Mesenchymal stem cell (in vitro differentiated cells and primary cell): ENCODE measurements around the gene RBM17.

Source experiments
- DNase-seq: peaks from one replicate; pipeline ENCODE4 v3.0.0-alpha.2; 2013
- H2AFZ ChIP-seq: one replicate; pipeline ENCODE4 v1.6.1; 2013; ENCODE audit warnings: low read depth, mild to moderate bottlenecking, control low read depth, inconsistent platforms, low read length, moderate library complexity
- H2AK5ac ChIP-seq: 2 replicates; pipeline ENCODE4 v1.6.1; 2013; ENCODE audit warnings: low read length, moderate library complexity, mild to moderate bottlenecking, inconsistent platforms; ENCODE audit not compliant: severe bottlenecking
- H2BK120ac ChIP-seq: one replicate; pipeline ENCODE4 v1.6.1; 2013; ENCODE audit warnings: low read depth, mild to moderate bottlenecking, inconsistent platforms, low read length, moderate library complexity
- H2BK12ac ChIP-seq, 2 experiments: one replicate each; pipeline ENCODE4 v1.6.1; 2013; ENCODE audit warnings: inconsistent platforms in 2 of 2, low read length in 2 of 2, mild to moderate bottlenecking in 2 of 2, moderate library complexity in 2 of 2, control low read depth in 1 of 2
- H2BK15ac ChIP-seq: one replicate; pipeline ENCODE4 v1.6.1; 2013; ENCODE audit warnings: mild to moderate bottlenecking, low read depth, inconsistent platforms; ENCODE audit not compliant: poor library complexity, severe bottlenecking
- H2BK5ac ChIP-seq: 2 replicates; pipeline ENCODE4 v1.6.1; 2013; ENCODE audit warnings: low read depth, mild to moderate bottlenecking, low read length, control low read depth, inconsistent platforms; ENCODE audit not compliant: poor library complexity, severe bottlenecking
- H3K14ac ChIP-seq, 2 experiments: one replicate each; pipeline ENCODE4 v1.6.1; 2013; ENCODE audit warnings: inconsistent platforms in 2 of 2, low read length in 2 of 2, control low read depth in 1 of 2, mild to moderate bottlenecking in 1 of 2, moderate library complexity in 1 of 2
- H3K18ac ChIP-seq, 2 experiments: one replicate each; pipeline ENCODE4 v1.6.1; 2013; ENCODE audit warnings: inconsistent platforms in 2 of 2, low read length in 2 of 2, control low read depth in 1 of 2, low read depth in 1 of 2, mild to moderate bottlenecking in 1 of 2
- H3K23ac ChIP-seq, 2 experiments: one replicate each; pipeline ENCODE4 v1.6.1; 2013; ENCODE audit warnings: inconsistent platforms in 2 of 2, low read length in 2 of 2, mild to moderate bottlenecking in 2 of 2, moderate library complexity in 2 of 2, control low read depth in 1 of 2
- H3K27ac ChIP-seq: 2 replicates; pipeline ENCODE4 v1.5.1; 2013; ENCODE audit warnings: mild to moderate bottlenecking, moderate library complexity, low read length, control low read depth, inconsistent platforms; ENCODE audit not compliant: poor library complexity, severe bottlenecking
- H3K27me3 ChIP-seq, 2 experiments: 2 replicates each; pipeline versions ENCODE4 v1.6.1 to v1.7.0; 2013; ENCODE audit warnings: low read length in 2 of 2, mild to moderate bottlenecking in 2 of 2, moderate library complexity in 2 of 2, control low read depth in 1 of 2, inconsistent platforms in 1 of 2; ENCODE audit not compliant: control insufficient read depth in 1 of 2, insufficient read depth in 1 of 2
- H3K36me3 ChIP-seq, 2 experiments: 2 replicates each; pipeline versions ENCODE4 v1.6.1 to v1.7.0; 2013; ENCODE audit warnings: low read length in 2 of 2, control low read depth in 1 of 2, inconsistent platforms in 1 of 2, low read depth in 1 of 2, mild to moderate bottlenecking in 1 of 2; ENCODE audit not compliant: insufficient read depth in 2 of 2, control insufficient read depth in 1 of 2
- H3K4ac ChIP-seq, 2 experiments: one replicate each; pipeline ENCODE4 v1.6.1; 2013; ENCODE audit warnings: inconsistent platforms in 2 of 2, low read length in 2 of 2, mild to moderate bottlenecking in 2 of 2, moderate library complexity in 2 of 2, control low read depth in 1 of 2, low read depth in 1 of 2
- H3K4me1 ChIP-seq: 2 replicates; pipeline ENCODE4 v1.6.1; 2013; ENCODE audit warnings: low read depth, low read length, control low read depth; ENCODE audit not compliant: control insufficient read depth, insufficient read depth
- H3K4me2 ChIP-seq: 2 replicates; pipeline ENCODE4 v1.6.1; 2013; ENCODE audit warnings: low read length, mild to moderate bottlenecking, inconsistent platforms; ENCODE audit not compliant: poor library complexity, severe bottlenecking
- H3K4me3 ChIP-seq, 2 experiments: 2 replicates each; pipeline versions ENCODE4 v1.5.1 to v1.7.0; 2013; ENCODE audit warnings: low read length in 2 of 2, mild to moderate bottlenecking in 2 of 2, control low read depth in 1 of 2, low read depth in 1 of 2; ENCODE audit not compliant: insufficient read depth in 1 of 2
- H3K79me1 ChIP-seq: replicated peaks from 2 replicates; pipeline ENCODE4 v1.6.1; 2013; ENCODE audit warnings: mild to moderate bottlenecking, control low read depth, low read length, inconsistent platforms; ENCODE audit not compliant: poor library complexity, severe bottlenecking
- H3K9ac ChIP-seq: 2 replicates; pipeline ENCODE4 v1.7.0; 2013; ENCODE audit warnings: mild to moderate bottlenecking, low read length, moderate library complexity
- H3K9me3 ChIP-seq: 2 replicates; pipeline ENCODE4 v1.7.0; 2013; ENCODE audit warnings: mild to moderate bottlenecking, low read length; ENCODE audit not compliant: control insufficient read depth
- H4K8ac ChIP-seq: one replicate; pipeline ENCODE4 v1.6.1; 2013; ENCODE audit warnings: inconsistent platforms, mild to moderate bottlenecking, low read length, moderate library complexity
- H4K91ac ChIP-seq: one replicate; pipeline ENCODE4 v1.6.1; 2013; ENCODE audit warnings: mild to moderate bottlenecking, low read length, inconsistent platforms
- WGBS: methylation state at CpG from one replicate; pipeline ENCODE4 v1.1.7; 2013; ENCODE audit warnings: mixed read lengths; 5-methylcytosine and 5-hydroxymethylcytosine counted together

The RBM17 gene

GRCh38 chr10:6151087-6151977 lies 62.5 kb downstream of the RBM17 start:
- no peak overlapping the region for H2BK15ac ChIP-seq
- H3K27ac ChIP-seq: no peak overlapping the region
- H2BK5ac ChIP-seq: no peak overlapping the region
- peak overlapping the region; percentile 18 for H3K9ac ChIP-seq
- peak overlapping the region in 1 of 2 experiments; percentile 64 for H2BK12ac ChIP-seq
- H3K4me1 ChIP-seq: peaks cover 11% of the 10 kb centered on the region
- peaks cover 0 to 6% of the 10 kb centered on the region in 2 experiments for H3K36me3 ChIP-seq
- H2AFZ ChIP-seq: peak overlapping the region; percentile 46
- no peaks in the 10 kb centered on the region for H3K9me3 ChIP-seq
- peak overlapping the region in 1 of 2 experiments; percentile 66 for H3K18ac ChIP-seq
- peak overlapping the region; percentile 34 for H4K91ac ChIP-seq
- H2AK5ac ChIP-seq: no peak overlapping the region
- H3K14ac ChIP-seq: peak overlapping the region in 1 of 2 experiments; percentile 83
- 44% methylated on average over 21 of the region's 22 CpGs for WGBS
- H3K4me3 ChIP-seq: no peak overlapping the region
- no peak overlapping the region for H3K4me2 ChIP-seq
- no peaks in the 10 kb centered on the region for H3K27me3 ChIP-seq
- H4K8ac ChIP-seq: peak overlapping the region; percentile 38
- DNase-seq: peak; percentile 76
- peaks cover 41% of the 10 kb centered on the region for H3K79me1 ChIP-seq
- peak overlapping the region in 1 of 2 experiments; percentile 84 for H3K4ac ChIP-seq
- no peak overlapping the region for H2BK120ac ChIP-seq
- no peak overlapping the region for H3K23ac ChIP-seq

- H3K9ac ChIP-seq: no peak overlapping the region
- no peak overlapping the region for H3K18ac ChIP-seq
- H2AFZ ChIP-seq: no peak overlapping the region
- peaks cover 4% of the 10 kb centered on the region for H3K4me1 ChIP-seq
- no peaks in the 10 kb centered on the region for H3K27me3 ChIP-seq
- H3K4me3 ChIP-seq: no peak overlapping the region
- H3K4me2 ChIP-seq: no peak overlapping the region
- DNase-seq: no peak
- peaks cover 27% of the 10 kb centered on the region for H3K79me1 ChIP-seq
- no peak overlapping the region for H4K8ac ChIP-seq
- H2AK5ac ChIP-seq: no peak overlapping the region
- no peak overlapping the region for H3K27ac ChIP-seq
- H2BK5ac ChIP-seq: no peak overlapping the region
- H3K4ac ChIP-seq: no peak overlapping the region
- H3K14ac ChIP-seq: no peak overlapping the region
- no peak overlapping the region for H2BK120ac ChIP-seq
- no peaks in the 10 kb centered on the region for H3K9me3 ChIP-seq
- no peak overlapping the region for H2BK12ac ChIP-seq
- no peaks in the 10 kb centered on the region for H3K36me3 ChIP-seq
- H3K23ac ChIP-seq: no peak overlapping the region
- peak overlapping the region; percentile 71 for H4K91ac ChIP-seq
- 99% methylated on average over 7 of the region's 7 CpGs for WGBS
- peak overlapping the region; percentile 38 for H2BK15ac ChIP-seq
These were observed 65.0 kb downstream of the RBM17 start for GRCh38 chr10:6153845-6154244.

- H3K23ac ChIP-seq: no peak overlapping the region
- H3K9ac ChIP-seq: no peak overlapping the region
- no peak overlapping the region for H2BK15ac ChIP-seq
- H3K4me3 ChIP-seq: no peak overlapping the region
- H4K8ac ChIP-seq: no peak overlapping the region
- H2AFZ ChIP-seq: no peak overlapping the region
- no peak overlapping the region for H4K91ac ChIP-seq
- no peak overlapping the region for H2AK5ac ChIP-seq
- no peak overlapping the region for H3K4ac ChIP-seq
- no peaks in the 10 kb centered on the region for H3K27me3 ChIP-seq
- no peaks in the 10 kb centered on the region for H3K9me3 ChIP-seq
- no peaks in the 10 kb centered on the region for H3K36me3 ChIP-seq
- WGBS: 97% methylated on average over 14 of the region's 14 CpGs
- no peak overlapping the region for H2BK5ac ChIP-seq
- H3K27ac ChIP-seq: no peak overlapping the region
- DNase-seq: no peak
- H3K18ac ChIP-seq: peak overlapping the region in 1 of 2 experiments; percentile 64
- peaks cover 4% of the 10 kb centered on the region for H3K4me1 ChIP-seq
- H3K14ac ChIP-seq: no peak overlapping the region
- no peak overlapping the region for H3K4me2 ChIP-seq
- peaks cover 27% of the 10 kb centered on the region for H3K79me1 ChIP-seq
- no peak overlapping the region for H2BK120ac ChIP-seq
- H2BK12ac ChIP-seq: no peak overlapping the region
These were observed 65.7 kb downstream of the RBM17 start for GRCh38 chr10:6154566-6154965.

- Histone ChIP-seq H2BK12ac (peak overlapping the region in 1 of 2 experiments; percentile 67), H3K14ac (no peak overlapping the region), H2BK15ac (peak overlapping the region; percentile 89), H4K91ac (no peak overlapping the region), H3K4me2 (no peak overlapping the region), H3K4me3 (no peak overlapping the region), H2AFZ (no peak overlapping the region), H3K27me3 (no peaks in the 10 kb centered on the region), H3K79me1 (peaks cover 15% of the 10 kb centered on the region), H3K4ac (no peak overlapping the region), H3K4me1 (peaks cover 1% of the 10 kb centered on the region), H3K9ac (peak overlapping the region; percentile 83), H2AK5ac (peak overlapping the region; percentile 100), H3K27ac (peak overlapping the region; percentile 76), H3K23ac (no peak overlapping the region), H3K36me3 (no peaks in the 10 kb centered on the region), H3K9me3 (no peaks in the 10 kb centered on the region), H2BK5ac (no peak overlapping the region), H4K8ac (no peak overlapping the region), H3K18ac (peak overlapping the region; percentile 59 to 67), H2BK120ac (no peak overlapping the region)
- DNase-seq: no peak
- over 99% methylated on average over 7 of the region's 7 CpGs for WGBS
These were observed 69.4 kb downstream of the RBM17 start for GRCh38 chr10:6158276-6158675.
